NCI-H446 (cell line): ENCODE results near the gene KIAA1191.

Experiments
- DNase-seq, 2 experiments: peaks; one replicate each; lab custom pipeline; 2025; lab: John Stamatoyannopoulos, UW

The KIAA1191 gene

GRCh38 chr5:176389135-176390123 is 27.9 kb upstream of the KIAA1191 start:
- no peak for DNase-seq

DNA sequence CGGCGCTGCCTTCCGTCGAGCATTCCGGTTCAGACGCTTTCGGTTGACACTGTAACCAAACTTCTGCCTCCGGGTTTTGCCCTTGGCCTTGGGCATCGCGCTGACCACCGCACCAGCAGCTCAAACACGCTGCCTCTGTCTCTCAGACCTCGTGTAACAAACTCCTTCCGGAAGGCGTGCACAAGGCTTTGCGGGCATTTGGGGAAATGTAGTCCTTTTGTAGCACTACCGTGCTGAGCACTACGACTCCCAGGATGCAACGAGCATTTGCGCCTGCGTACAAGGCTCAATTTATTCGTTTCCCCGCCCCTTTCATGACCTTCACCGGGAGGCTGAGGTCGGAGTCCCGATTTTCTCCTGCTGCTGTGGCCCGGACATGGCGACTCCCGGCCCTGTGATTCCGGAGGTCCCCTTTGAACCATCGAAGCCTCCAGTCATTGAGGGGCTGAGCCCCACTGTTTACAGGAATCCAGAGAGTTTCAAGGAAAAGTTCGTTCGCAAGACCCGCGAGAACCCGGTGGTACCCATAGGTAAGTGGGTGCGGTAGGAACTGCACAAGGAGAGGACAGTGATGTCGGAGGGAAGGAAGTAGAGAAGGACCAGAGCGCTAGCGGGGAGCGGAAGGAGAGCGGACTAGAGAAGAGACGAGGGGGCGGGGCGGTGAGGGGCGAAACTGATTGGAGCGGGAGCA is 27.0 kb upstream of the KIAA1191 start, which contains the start of the genes HIGD2A and NOP16:
TSS of gene HIGD2A (plus strand) at position 308 of the 691 bp plus-strand sequence. CDS start at position 377, 69 bp downstream.
TSS of gene NOP16 (minus strand) at position 155 of the 691 bp plus-strand sequence. CDS start at position 96, 59 bp downstream.
- peak; percentile 95 to 97 for DNase-seq

- DNase-seq: peak in 1 of 2 experiments; percentile 44
Measured at GRCh38 chr5:176388003-176388443, 26.5 kb upstream of the KIAA1191 start.

GRCh38 chr5:176387384-176387925 is 25.9 kb upstream of the KIAA1191 start:
- no peak for DNase-seq

- DNase-seq: no peak
Measured at GRCh38 chr5:176386491-176386890, 24.9 kb upstream of the KIAA1191 start.

DNA sequence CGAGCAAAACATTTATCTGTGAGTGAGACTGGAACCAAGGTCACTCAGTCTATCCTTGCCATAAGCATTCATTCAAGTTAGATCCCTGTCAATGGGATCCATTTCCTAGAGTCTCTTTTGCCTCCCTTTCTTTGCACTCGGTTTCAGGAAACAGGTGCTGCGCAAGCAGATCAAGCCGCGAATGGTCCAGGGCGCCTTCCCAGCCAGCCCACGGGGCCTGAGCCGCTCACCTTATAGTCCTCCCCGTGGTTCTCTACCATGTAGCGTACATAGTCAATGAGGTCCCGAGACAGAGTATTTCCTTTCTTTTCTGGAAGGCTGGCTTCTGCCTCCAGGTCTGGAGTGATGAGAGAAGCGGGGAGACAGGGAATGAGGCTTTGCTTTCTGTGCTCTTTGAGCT is 23.4 kb upstream of the KIAA1191 start:
- no peak for DNase-seq

- DNase-seq: no peak
Measured at GRCh38 chr5:176384366-176384930, 22.9 kb upstream of the KIAA1191 start.

DNA sequence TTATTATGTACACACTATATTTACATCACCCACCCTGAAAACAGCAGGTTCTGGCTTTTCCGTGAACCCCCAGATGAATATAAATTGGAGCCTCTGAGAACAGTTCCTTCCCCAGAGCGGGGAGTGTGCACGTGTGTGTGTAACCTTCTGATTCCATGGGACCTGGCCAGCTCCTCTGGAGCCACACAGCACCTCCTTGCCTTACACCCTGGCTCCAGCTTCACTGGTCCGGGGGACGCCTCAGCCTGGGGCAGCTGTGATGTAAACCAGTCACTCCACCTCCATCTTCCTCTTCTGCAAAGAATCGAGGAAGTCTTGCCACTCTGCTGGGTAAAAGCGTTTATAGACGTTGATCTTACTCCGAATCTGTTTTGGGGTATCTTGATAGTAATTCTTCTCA is 22.4 kb upstream of the KIAA1191 start:
- DNase-seq: no peak

DNA sequence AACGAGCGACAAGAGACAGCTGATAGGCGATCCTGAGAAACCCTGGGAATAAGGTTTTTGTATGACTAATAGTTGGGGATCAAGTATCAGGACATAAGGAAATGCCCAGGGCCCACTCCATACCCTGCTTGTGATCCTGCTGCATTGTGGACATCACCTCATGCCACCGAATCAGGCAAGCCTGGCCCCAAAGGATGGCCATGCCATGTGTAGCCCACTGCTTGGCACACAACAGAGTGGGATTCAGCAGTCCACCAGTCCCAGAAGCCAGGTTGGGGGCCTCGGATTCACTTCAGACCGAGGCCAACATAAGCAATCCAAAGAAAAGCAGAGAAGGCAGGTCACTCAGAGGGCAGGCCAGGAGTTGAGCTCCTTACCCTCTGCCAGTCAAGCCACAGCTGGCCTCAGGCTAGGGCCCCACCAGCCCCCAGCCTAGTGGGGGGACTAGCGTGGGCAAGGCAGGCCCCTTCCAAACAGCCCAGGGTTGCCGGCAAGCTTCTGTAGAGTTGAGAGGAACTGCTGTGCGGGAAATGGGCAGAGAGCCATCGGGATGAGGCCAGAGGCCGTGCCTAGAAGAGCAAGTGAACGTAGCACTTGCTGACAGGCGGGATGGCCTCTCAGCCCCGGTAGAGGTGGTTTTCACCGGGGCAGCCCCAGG is 21.8 kb upstream of the KIAA1191 start:
- DNase-seq: no peak

DNA sequence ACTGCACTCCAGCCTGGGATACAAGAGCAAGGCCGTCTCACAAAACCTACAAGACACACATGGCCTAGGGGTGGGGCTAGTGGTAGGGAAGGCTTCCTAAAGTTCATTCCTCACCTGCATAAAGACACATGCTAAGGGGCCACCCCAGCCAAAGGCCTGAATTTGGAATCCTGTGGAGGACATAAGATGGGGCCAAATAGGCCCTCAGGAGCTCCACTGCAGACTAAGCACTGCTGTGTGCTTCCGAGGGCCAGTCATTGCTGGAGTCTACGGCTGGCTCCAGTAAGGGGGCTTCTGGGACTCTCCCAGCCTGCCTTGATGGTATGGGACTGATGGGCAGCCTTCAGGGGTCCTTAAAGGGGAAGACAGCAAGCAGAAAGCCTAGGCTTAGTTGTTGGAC is 21.2 kb upstream of the KIAA1191 start:
- DNase-seq: no peak

DNA sequence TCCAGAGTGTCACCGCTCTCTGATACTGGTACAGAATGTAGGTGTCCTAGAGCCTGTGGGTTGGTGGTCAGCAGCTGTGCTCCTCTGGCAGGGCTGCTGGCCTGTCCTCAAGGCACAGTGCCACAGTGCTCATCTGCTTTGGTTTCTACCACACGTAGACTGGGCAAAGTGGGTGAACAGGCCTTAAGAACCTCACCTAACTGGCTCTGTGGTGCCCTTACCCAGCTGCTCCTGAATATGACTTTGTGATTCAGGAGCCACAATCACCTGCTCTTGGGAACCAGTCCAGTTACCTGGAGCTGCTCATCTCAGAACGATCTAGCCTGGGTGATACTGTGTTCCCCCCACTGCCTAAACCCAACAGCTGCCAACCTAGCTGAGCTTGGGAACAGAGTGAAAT is 20.4 kb upstream of the KIAA1191 start:
- DNase-seq: no peak

DNA sequence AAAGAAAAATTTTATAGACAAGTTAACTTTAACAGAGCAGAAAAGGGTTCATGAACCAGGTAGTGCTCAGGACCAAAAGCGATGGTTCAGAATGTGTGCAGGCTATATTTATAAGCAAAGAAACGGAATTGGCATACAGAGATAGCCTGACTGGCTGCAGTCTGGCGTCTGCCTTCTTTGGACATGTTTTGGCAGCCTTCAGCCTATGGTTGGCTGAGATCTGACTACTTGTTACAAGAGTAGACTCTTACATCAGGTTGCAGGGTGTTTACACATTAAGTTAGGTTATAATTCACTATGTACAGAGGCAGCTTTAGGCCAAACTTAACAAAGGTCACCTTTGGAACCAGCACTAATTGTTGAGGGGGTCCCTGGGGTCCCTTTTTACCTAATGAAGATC is 19.9 kb upstream of the KIAA1191 start:
- peak; percentile 16 to 57 for DNase-seq

DNA sequence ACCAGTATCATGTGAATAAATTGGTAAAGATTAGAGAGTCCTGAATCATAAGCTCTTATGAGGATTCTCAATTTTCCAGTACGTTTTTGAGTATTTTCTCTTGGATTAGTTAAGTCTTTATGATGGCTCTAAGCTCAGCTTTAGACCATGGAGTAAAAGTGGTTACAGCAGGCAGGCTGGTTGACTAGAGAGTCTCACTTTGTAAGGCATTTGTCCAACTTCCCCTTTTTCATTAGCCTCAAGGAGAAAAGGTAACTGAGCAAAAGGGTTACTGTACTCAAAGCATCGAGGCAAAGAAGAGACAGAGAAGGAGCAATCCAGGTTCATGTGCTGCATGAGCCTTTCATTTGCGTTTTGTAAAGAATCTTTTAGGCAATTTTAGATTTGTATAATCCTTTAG is 18.3 kb upstream of the KIAA1191 start:
- DNase-seq: no peak

DNA sequence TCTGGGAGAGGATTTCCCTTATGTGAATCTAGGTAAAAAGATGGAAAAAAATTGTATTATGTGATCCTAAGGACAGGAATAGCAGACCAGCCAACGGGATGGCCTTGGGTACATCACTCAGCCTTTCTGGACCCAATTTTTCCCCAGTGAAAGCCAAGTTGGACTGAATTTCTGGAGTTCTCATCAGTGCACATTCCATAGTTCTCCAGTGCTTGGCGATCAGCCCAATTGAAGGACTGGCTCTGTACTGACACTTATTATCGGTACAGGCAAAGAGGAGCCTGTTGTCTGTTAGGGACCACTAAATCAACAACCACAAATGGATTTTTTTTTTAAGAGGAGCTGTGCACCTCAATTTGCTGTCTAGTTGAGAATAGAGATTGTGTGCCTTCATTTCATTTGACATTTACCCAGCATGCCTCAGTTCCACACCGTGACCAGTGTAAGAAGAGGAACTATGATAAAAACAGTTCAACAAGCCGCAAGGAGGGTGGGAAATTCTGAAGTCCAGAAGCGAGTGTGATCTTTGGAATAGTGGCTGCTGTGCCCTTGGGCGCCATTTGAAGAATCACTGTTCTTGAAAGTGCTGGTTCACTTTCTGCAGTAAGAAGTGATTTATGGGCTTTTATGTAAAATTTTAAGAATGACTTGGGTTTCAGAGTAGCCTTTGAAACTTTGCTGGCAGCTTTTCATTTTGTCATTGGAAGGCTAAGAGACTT is 11.7 kb upstream of the KIAA1191 start:
- no peak for DNase-seq

- no peak for DNase-seq
Measured at GRCh38 chr5:176371621-176372539, 10.3 kb upstream of the KIAA1191 start.

DNA sequence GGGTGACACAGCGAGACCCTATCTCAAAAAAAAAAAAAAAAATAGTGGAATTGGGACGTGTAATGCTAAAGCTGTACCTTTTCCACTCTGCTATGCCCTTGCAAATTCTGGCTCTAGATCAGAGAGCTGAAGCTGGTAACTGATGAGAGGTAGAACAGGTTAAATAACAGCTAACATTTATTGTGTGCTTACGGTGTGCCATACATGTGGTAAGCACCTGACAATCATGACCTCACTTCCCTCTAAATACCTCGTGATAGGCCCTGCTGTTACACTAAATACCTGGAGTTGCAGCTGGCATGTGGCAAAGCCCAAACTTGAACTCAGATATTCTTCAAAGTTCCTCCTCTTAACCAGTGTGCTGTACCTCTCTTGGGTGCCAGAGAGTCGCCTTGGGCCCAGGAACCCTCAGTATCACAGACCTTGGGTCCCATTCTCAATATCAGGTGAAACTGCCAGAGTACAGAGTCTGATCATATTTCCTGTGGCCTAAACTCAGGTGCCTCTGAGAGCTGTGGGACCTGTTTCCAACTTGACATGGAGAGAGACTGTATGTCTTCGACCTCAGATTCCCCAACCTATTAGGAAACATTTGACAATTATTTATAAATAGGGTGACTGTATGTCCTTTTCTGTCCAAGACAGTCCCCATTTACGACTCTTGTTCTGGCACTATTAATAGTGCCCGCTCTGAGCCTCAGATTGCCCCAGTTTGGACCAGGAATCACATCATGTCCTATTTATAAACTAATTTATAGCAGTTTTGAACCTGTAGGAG is 8.6 kb upstream of the KIAA1191 start:
- no peak for DNase-seq

- DNase-seq: no peak
Measured at GRCh38 chr5:176368726-176369125, 7.2 kb upstream of the KIAA1191 start.

- no peak for DNase-seq
Measured at GRCh38 chr5:176366232-176366894, 4.8 kb upstream of the KIAA1191 start.
